ENCODE results near the gene PAF1.

Gene PAF1

GRCh38 chr19:39423258-39424086 is 32.6 kb upstream of the PAF1 start:
- H3K27ac ChIP-seq, result no peak overlapping the region
- no peak for TF ChIP-seq CTCF (conservative IDR thresholded peaks at IDR 0.05)
- TF ChIP-seq ZFX (IDR thresholded peaks at IDR 0.05), result no peak

GRCh38 chr19:39422020-39422419 is 31.1 kb upstream of the PAF1 start:
- no peak overlapping the region for H3K27ac ChIP-seq
- no peak for TF ChIP-seq CTCF (conservative IDR thresholded peaks at IDR 0.05)
- no peak for TF ChIP-seq ZFX (IDR thresholded peaks at IDR 0.05)

- TF ChIP-seq ZFX (IDR thresholded peaks at IDR 0.05), result no peak
- no peak for TF ChIP-seq CTCF (conservative IDR thresholded peaks at IDR 0.05)
- no peak overlapping the region for H3K27ac ChIP-seq
Observed at GRCh38 chr19:39420769-39421168, 29.9 kb upstream of the PAF1 start.

- TF ChIP-seq CTCF (conservative IDR thresholded peaks at IDR 0.05), result no peak
- TF ChIP-seq ZFX (IDR thresholded peaks at IDR 0.05), result no peak
- no peak overlapping the region for H3K27ac ChIP-seq
Observed at GRCh38 chr19:39419003-39419402, 28.1 kb upstream of the PAF1 start.

GRCh38 chr19:39417463-39418181 is 26.7 kb upstream of the PAF1 start:
- no peak for TF ChIP-seq ZFX (IDR thresholded peaks at IDR 0.05)
- TF ChIP-seq CTCF (conservative IDR thresholded peaks at IDR 0.05), result no peak
- no peak overlapping the region for H3K27ac ChIP-seq

GRCh38 chr19:39416152-39417120 is 25.5 kb upstream of the PAF1 start:
- TF ChIP-seq CTCF (conservative IDR thresholded peaks at IDR 0.05) (no peak), ZFX (IDR thresholded peaks at IDR 0.05) (no peak)

More at GRCh38 chr19:39416152-39417120, 25.5 kb upstream of the PAF1 start:
- H3K27ac ChIP-seq, result no peak overlapping the region

All from C4-2B (cell line).